ENCODE results near the gene HNRNPA3. TPM values are rescaled to one million over a fixed set of nuclear protein-coding genes. Genes with fewer than 3 reads are reported as not detected.
A peak's percentile ranks its signal among the peaks of the same experiment; 100 is the strongest.

HNRNPA3 gene
- total and polyA plus RNA-seq, 2 of the 13 experiments (the other 11 are each of a cell fraction or from before 2014, with no cell fraction given), result 73.3 to 97.7 TPM

DNA sequence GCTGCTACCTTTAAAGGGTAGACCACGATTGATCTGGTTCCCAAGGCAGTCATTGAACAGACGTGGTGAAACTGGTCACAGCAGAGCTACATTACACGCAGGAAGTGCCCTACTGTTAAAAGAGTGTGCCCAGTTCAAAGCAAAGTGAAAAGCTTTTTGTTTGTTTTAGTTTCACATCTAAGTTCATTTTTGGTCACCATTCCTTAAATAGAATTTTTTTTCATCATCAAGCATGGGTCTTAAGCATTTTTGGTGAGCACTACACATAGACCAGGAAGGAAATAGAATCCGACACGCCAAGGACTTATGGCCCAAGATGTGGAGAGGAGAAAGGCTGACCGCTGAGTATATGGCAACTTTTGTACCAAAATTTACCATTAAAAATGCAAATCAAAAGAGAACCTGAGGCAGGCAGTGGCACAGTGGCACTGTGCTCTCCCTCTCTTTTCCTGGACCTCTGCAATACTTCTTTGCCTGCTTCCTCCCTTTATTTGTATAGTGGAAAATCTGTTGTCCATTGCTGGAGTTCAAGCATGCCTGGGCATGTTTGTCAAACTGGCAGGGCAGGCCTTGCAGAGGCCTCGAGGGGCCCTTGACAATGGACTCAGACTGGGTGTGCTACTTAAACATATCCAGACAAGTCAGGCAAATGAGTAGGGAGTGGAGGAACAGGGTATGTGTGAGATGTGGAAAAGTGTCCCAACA is 42.6 kb upstream of the HNRNPA3 start (continued):
- peak; percentile 66; the same call in 1 of the 2 replicates for TF ChIP-seq YEATS4 (CRISPR knock-in tag; IDR thresholded peaks at IDR 0.05; ENCODE audit: borderline replicate concordance)
- TF ChIP-seq PHB2 (IDR thresholded peaks at IDR 0.05; ENCODE audit: partially characterized antibody), result no peak
- TF ChIP-seq GTF3A (CRISPR knock-in tag; conservative IDR thresholded peaks at IDR 0.05), result no peak
- TF ChIP-seq KDM1A (CRISPR knock-in tag; IDR thresholded peaks at IDR 0.05), result no peak
- TF ChIP-seq, protein P1, sequence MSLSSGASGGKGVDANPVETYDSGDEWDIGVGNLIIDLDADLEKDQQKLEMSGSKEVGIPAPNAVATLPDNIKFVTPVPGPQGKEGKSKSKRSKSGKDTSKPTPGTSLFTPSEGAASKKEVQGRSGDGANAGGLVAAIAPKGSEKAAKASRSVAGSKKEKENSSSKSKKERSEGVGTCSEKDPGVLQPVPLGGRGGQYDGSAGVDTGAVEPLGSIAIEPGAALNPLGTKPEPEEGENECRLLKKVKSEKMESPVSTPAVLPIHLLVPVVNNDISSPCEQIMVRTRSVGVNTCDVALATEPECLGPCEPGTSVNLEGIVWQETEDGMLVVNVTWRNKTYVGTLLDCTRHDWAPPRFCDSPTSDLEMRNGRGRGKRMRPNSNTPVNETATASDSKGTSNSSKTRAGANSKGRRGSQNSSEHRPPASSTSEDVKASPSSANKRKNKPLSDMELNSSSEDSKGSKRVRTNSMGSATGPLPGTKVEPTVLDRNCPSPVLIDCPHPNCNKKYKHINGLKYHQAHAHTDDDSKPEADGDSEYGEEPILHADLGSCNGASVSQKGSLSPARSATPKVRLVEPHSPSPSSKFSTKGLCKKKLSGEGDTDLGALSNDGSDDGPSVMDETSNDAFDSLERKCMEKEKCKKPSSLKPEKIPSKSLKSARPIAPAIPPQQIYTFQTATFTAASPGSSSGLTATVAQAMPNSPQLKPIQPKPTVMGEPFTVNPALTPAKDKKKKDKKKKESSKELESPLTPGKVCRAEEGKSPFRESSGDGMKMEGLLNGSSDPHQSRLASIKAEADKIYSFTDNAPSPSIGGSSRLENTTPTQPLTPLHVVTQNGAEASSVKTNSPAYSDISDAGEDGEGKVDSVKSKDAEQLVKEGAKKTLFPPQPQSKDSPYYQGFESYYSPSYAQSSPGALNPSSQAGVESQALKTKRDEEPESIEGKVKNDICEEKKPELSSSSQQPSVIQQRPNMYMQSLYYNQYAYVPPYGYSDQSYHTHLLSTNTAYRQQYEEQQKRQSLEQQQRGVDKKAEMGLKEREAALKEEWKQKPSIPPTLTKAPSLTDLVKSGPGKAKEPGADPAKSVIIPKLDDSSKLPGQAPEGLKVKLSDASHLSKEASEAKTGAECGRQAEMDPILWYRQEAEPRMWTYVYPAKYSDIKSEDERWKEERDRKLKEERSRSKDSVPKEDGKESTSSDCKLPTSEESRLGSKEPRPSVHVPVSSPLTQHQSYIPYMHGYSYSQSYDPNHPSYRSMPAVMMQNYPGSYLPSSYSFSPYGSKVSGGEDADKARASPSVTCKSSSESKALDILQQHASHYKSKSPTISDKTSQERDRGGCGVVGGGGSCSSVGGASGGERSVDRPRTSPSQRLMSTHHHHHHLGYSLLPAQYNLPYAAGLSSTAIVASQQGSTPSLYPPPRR (CRISPR knock-in tag; IDR thresholded peaks at IDR 0.05; ENCODE audit: borderline replicate concordance), result peak; percentile 77
- TF ChIP-seq ZFP36L1 (CRISPR knock-in tag; IDR thresholded peaks at IDR 0.05), result 0 out of 2 replicates have a peak, but pooled peaks have one; percentile 72
- 0 out of 2 replicates have a peak, but pooled peaks have one; percentile 25 for TF ChIP-seq JUN (CRISPR knock-in tag; IDR thresholded peaks at IDR 0.05)
- no peak for TF ChIP-seq ATRX (CRISPR knock-in tag; IDR thresholded peaks at IDR 0.05; ENCODE audit: borderline replicate concordance)
- TF ChIP-seq ZNF83 (CRISPR knock-in tag; IDR thresholded peaks at IDR 0.05; ENCODE audit: borderline replicate concordance), result no peak
- TF ChIP-seq ZNF446 (CRISPR knock-in tag; IDR thresholded peaks at IDR 0.05), result no peak
- TF ChIP-seq ZNF317 (CRISPR knock-in tag; IDR thresholded peaks at IDR 0.05), result no peak
- no peak for TF ChIP-seq ZFAT (CRISPR knock-in tag; conservative IDR thresholded peaks at IDR 0.05)
- TF ChIP-seq SALL1 (CRISPR knock-in tag; IDR thresholded peaks at IDR 0.05), result peak; percentile 93
- TF ChIP-seq, protein P2, sequence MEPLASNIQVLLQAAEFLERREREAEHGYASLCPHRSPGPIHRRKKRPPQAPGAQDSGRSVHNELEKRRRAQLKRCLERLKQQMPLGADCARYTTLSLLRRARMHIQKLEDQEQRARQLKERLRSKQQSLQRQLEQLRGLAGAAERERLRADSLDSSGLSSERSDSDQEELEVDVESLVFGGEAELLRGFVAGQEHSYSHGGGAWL (CRISPR knock-in tag; IDR thresholded peaks at IDR 0.05), result no peak; the same call in 1 of the 2 replicates
- no peak for TF ChIP-seq FOSL1 (CRISPR knock-in tag; IDR thresholded peaks at IDR 0.05; ENCODE audit: borderline replicate concordance)
- TF ChIP-seq ELF1 (CRISPR knock-in tag; IDR thresholded peaks at IDR 0.05), result peak; percentile 22; the same call in 1 of the 2 replicates
- TF ChIP-seq, protein P3, sequence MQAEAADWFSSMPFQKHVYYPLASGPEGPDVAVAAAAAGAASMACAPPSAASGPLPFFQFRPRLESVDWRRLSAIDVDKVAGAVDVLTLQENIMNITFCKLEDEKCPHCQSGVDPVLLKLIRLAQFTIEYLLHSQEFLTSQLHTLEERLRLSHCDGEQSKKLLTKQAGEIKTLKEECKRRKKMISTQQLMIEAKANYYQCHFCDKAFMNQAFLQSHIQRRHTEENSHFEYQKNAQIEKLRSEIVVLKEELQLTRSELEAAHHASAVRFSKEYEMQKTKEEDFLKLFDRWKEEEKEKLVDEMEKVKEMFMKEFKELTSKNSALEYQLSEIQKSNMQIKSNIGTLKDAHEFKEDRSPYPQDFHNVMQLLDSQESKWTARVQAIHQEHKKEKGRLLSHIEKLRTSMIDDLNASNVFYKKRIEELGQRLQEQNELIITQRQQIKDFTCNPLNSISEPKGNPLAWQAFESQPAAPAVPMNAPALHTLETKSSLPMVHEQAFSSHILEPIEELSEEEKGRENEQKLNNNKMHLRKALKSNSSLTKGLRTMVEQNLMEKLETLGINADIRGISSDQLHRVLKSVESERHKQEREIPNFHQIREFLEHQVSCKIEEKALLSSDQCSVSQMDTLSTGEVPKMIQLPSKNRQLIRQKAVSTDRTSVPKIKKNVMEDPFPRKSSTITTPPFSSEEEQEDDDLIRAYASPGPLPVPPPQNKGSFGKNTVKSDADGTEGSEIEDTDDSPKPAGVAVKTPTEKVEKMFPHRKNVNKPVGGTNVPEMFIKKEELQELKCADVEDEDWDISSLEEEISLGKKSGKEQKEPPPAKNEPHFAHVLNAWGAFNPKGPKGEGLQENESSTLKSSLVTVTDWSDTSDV (CRISPR knock-in tag; IDR thresholded peaks at IDR 0.05), result no peak
- peak; percentile 84; the same call in 1 of the 2 replicates for TF ChIP-seq ZNF350 (CRISPR knock-in tag; IDR thresholded peaks at IDR 0.05; ENCODE audit: borderline replicate concordance, low read depth)
- TF ChIP-seq, protein P4, sequence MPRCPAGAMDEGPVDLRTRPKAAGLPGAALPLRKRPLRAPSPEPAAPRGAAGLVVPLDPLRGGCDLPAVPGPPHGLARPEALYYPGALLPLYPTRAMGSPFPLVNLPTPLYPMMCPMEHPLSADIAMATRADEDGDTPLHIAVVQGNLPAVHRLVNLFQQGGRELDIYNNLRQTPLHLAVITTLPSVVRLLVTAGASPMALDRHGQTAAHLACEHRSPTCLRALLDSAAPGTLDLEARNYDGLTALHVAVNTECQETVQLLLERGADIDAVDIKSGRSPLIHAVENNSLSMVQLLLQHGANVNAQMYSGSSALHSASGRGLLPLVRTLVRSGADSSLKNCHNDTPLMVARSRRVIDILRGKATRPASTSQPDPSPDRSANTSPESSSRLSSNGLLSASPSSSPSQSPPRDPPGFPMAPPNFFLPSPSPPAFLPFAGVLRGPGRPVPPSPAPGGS (CRISPR knock-in tag; IDR thresholded peaks at IDR 0.05), result no peak

Measured in HepG2 (cell line).